8988T (cell line): ENCODE measurements around the gene ARHGAP19.

Source experiments
- DNase-seq: peaks from one replicate; pipeline ENCODE4 v3.0.0; 2011

ARHGAP19 gene

GRCh38 chr10:97292097-97292861 is at the start of gene ARHGAP19:
Gene ARHGAP19, minus strand, starts transcription at chr10:97292637. Its CDS starts 10 bp downstream, at chr10:97292627.
- DNase-seq = peak; percentile 61

GRCh38 chr10:97341416-97341815 is 49.0 kb upstream of the ARHGAP19 start:
- DNase-seq = no peak

GRCh38 chr10:97338041-97338440 is 45.6 kb upstream of the ARHGAP19 start:
- DNase-seq = no peak

GRCh38 chr10:97336942-97337831 is 44.8 kb upstream of the ARHGAP19 start:
- no peak for DNase-seq

GRCh38 chr10:97336446-97336845 is 44.0 kb upstream of the ARHGAP19 start:
- DNase-seq = no peak

GRCh38 chr10:97336006-97336405 is 43.6 kb upstream of the ARHGAP19 start:
- no peak for DNase-seq

GRCh38 chr10:97335188-97335619 is 42.8 kb upstream of the ARHGAP19 start:
- DNase-seq = no peak

GRCh38 chr10:97334370-97335175 is 42.1 kb upstream of the ARHGAP19 start, which contains the start of gene FRAT2:
Gene FRAT2, minus strand, starts transcription at chr10:97334729. Its CDS starts 157 bp downstream, at chr10:97334572.
- peak; percentile 91 for DNase-seq

- DNase-seq = no peak
Measured at GRCh38 chr10:97333601-97334369, 41.3 kb upstream of the ARHGAP19 start.

GRCh38 chr10:97333351-97333600 is 40.8 kb upstream of the ARHGAP19 start:
- DNase-seq = no peak

- DNase-seq = peak; percentile 68
Measured at GRCh38 chr10:97332591-97333350, 40.3 kb upstream of the ARHGAP19 start.

GRCh38 chr10:97331153-97331703 is 38.8 kb upstream of the ARHGAP19 start:
- DNase-seq = no peak

- DNase-seq = no peak
Measured at GRCh38 chr10:97329766-97330165, 37.3 kb upstream of the ARHGAP19 start.

GRCh38 chr10:97328646-97329453 is 36.4 kb upstream of the ARHGAP19 start:
- no peak for DNase-seq

GRCh38 chr10:97327348-97328294 is 35.2 kb upstream of the ARHGAP19 start:
- DNase-seq = no peak

GRCh38 chr10:97325754-97326153 is 33.3 kb upstream of the ARHGAP19 start:
- no peak for DNase-seq

GRCh38 chr10:97323501-97323900 is 31.1 kb upstream of the ARHGAP19 start:
- no peak for DNase-seq

GRCh38 chr10:97321804-97322190 is 29.4 kb upstream of the ARHGAP19 start:
- no peak for DNase-seq
